Keratinocyte (primary cell): ENCODE data around the gene CKAP2L. TPM values are rescaled to one million over a fixed set of nuclear protein-coding genes. Genes with fewer than 3 reads are reported as not detected.
A peak's percentile ranks its signal among the peaks of the same experiment; 100 is the strongest.

Source experiments
- DNase-seq: peaks from one replicate; pipeline ENCODE4 v3.0.0-alpha.2; 2011; ENCODE audit warnings: low read depth, missing footprints, low spot score
- FAIRE-seq: peaks from 2 replicates; lab custom pipeline; 2011; peaks lifted over from hg19 to GRCh38; lab: Jason Lieb, UNC
- H2AFZ ChIP-seq: 2 replicates; pipeline ENCODE4 v1.6.0; 2012; ENCODE audit warnings: low read length, control low read depth, inconsistent platforms; ENCODE audit not compliant: control insufficient read depth
- H3K27ac ChIP-seq: 2 replicates; pipeline ENCODE4 v1.5.1; 2011; ENCODE audit warnings: low read length; ENCODE audit not compliant: control insufficient read depth, insufficient read depth
- H3K27me3 ChIP-seq: 3 replicates; pipeline ENCODE4 v1.6.0; 2011; ENCODE audit warnings: low read length; ENCODE audit not compliant: control insufficient read depth, insufficient read depth; ENCODE audit errors: extremely low read depth
- H3K36me3 ChIP-seq, 2 experiments: 2 replicates in 1 of 2; 3 replicates in 1 of 2; pipeline ENCODE4 v1.5.1; 2011; ENCODE audit warnings: low read length in 2 of 2, mild to moderate bottlenecking in 1 of 2; ENCODE audit not compliant: control insufficient read depth in 2 of 2, insufficient read depth in 2 of 2; ENCODE audit errors: extremely low read depth in 1 of 2
- H3K4me1 ChIP-seq: 3 replicates; pipeline ENCODE4 v1.5.1; 2011; ENCODE audit warnings: low read length; ENCODE audit not compliant: control insufficient read depth, insufficient read depth; ENCODE audit errors: extremely low read depth
- H3K4me2 ChIP-seq: 3 replicates; pipeline ENCODE4 v1.6.0; 2011; ENCODE audit warnings: low read depth, low read length; ENCODE audit not compliant: control insufficient read depth, insufficient read depth; ENCODE audit errors: extremely low read depth
- H3K4me3 ChIP-seq, 3 experiments: fragments of 200-600 bp in 1 of 3; sonication (generic) in 1 of 3; 2 replicates in 2 of 3; 3 replicates in 1 of 3; pipeline ENCODE4 v1.5.1; 2011 to 2016; ENCODE audit warnings: low read length in 3 of 3, mild to moderate bottlenecking in 3 of 3, control low read depth in 2 of 3, inconsistent platforms in 1 of 3, low read depth in 1 of 3, mixed read lengths in 1 of 3, mixed run types in 1 of 3, moderate library complexity in 1 of 3; ENCODE audit not compliant: control insufficient read depth in 2 of 3, insufficient read depth in 2 of 3; ENCODE audit errors: extremely low read depth in 1 of 3
- H3K79me2 ChIP-seq: 2 replicates; pipeline ENCODE4 v1.6.0; 2012; ENCODE audit warnings: low read length; ENCODE audit not compliant: control insufficient read depth, insufficient read depth
- H3K9ac ChIP-seq: 3 replicates; pipeline ENCODE4 v1.6.0; 2011; ENCODE audit warnings: low read length; ENCODE audit not compliant: control insufficient read depth, insufficient read depth; ENCODE audit errors: extremely low read depth
- H3K9me1 ChIP-seq: 3 replicates; pipeline ENCODE4 v1.6.0; 2011; ENCODE audit warnings: low read length; ENCODE audit not compliant: control insufficient read depth, insufficient read depth; ENCODE audit errors: extremely low read depth
- H3K9me3 ChIP-seq: 2 replicates; pipeline ENCODE4 v1.5.1; 2012; ENCODE audit warnings: low read depth, low read length; ENCODE audit not compliant: control insufficient read depth
- H4K20me1 ChIP-seq: 3 replicates; pipeline ENCODE4 v1.6.0; 2011; ENCODE audit warnings: low read length; ENCODE audit not compliant: control insufficient read depth, insufficient read depth; ENCODE audit errors: extremely low read depth
- CTCF ChIP-seq, 3 experiments: IDR thresholded peaks in 1 of 3; conservative IDR thresholded peaks in 1 of 3; optimal IDR thresholded peaks in 1 of 3; 2 replicates in 2 of 3; 3 replicates in 1 of 3; pipeline versions ENCODE3 to v1.5.1; 2011; ENCODE audit warnings: low read length in 3 of 3, mild to moderate bottlenecking in 3 of 3, moderate library complexity in 2 of 3, control low read depth in 1 of 3, inconsistent platforms in 1 of 3; ENCODE audit not compliant: insufficient read depth in 2 of 3; ENCODE audit errors: extremely low read depth in 1 of 3
- EZH2 ChIP-seq: IDR thresholded peaks from one replicate; pipeline ENCODE4 v1.6.1; 2012; ENCODE audit warnings: inconsistent platforms, mild to moderate bottlenecking, low read length, moderate library complexity
- dilution Hi-C: fragments of 300-500 bp; cut with MboI; formaldehyde crosslinking; loops from one replicate; pipeline ENCODE4 v1.7.0; 2020; ENCODE audit warnings: low sequenced_read_pairs; ENCODE audit not compliant: extremely low pct_ligation_motif_present
- polyA plus RNA-seq, 5 experiments: library from polyadenylated mRNA; depleted of rRNA in 3 of 5; stranded (reverse) in 3 of 5; stranded (forward) in 1 of 5; unstranded in 1 of 5; fragments of >200 nt; gene quantifications; 1 replicate in 1 of 5; 2 replicates in 3 of 5; 3 replicates in 1 of 5; pipeline versions ENCODE4 v1.2.1 to v1.2.3, GENCODE V29; 2011 to 2012; ENCODE audit warnings: missing spikeins in 2 of 5, low read depth in 1 of 5, low replicate concordance in 1 of 5

CKAP2L gene
- polyA plus RNA-seq, 1 donor (not counting 4 experiments of a cell fraction or from before 2014, with no cell fraction given) = 10.9 TPM

DNA sequence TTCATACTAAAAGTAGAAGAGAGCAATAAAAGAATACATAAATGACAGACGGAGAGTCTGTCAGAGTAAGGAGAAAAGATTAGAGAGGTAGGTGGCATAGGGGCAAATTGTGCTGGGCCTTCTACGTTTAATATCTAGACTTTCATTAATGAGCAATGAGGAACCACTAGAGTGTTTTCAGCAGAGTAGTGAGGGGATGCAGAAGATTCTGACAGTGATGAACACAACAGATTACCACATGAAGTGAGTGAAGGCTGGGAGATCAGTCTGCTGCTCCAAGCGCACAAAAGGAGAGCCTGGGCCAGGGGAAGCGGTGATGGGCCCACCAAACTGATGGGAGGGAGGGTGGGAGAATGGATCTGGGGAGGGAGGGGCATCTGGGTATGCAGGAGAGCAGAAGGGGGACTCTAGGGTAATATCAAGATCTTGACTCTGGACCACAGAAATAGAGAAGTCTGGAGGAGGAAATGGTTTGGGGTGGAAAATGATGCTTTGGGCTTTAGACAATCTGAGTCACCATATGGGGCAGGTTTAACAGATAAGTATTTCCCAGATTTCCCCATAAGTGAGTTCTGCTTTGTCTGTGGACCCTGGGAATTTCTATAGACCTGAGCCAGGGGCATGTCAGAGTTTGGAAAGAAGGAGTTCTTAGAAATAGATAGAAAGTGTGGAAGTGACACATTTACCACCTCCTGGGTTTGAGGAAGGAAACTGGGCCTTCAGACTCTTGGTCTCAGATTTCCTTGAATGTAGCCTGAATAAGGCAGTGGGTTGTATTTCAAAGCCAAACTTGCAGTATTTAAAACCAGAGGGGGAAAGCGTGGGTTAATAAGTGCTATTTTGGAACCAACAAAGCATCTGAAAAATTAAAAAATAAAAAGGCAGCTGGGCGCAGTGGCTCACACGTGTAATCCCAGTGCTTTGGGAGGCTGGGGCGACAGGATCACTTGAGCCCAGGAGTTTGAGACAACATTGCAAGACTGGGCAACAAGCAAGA is 34.9 kb upstream of the CKAP2L start:
- H3K9me3 ChIP-seq = no peaks in the 10 kb centered on the region
- no peak overlapping the region for H2AFZ ChIP-seq
- H3K27ac ChIP-seq = peak overlapping the region; percentile 29
- no peaks in the 10 kb centered on the region for H3K9me1 ChIP-seq
- H3K4me3 ChIP-seq = no peak overlapping the region
- H3K27me3 ChIP-seq = no peaks in the 10 kb centered on the region
- TF ChIP-seq EZH2 = no peak
- no peak for TF ChIP-seq CTCF (optimal IDR thresholded peaks at IDR 0.05 in 1 of 3, IDR thresholded peaks at IDR 0.05 in 1 of 3, conservative IDR thresholded peaks at IDR 0.05 in 1 of 3; ENCODE audit: extremely low read depth in 1 of 3, insufficient read depth in 2 of 3, low read length in 3 of 3)
- no peaks in the 10 kb centered on the region for H3K36me3 ChIP-seq
- no peaks in the 10 kb centered on the region for H4K20me1 ChIP-seq
- FAIRE-seq (no peak), DNase-seq (no peak)
- peaks cover 41% of the 10 kb centered on the region for H3K4me1 ChIP-seq
- H3K79me2 ChIP-seq = no peaks in the 10 kb centered on the region
- dilution Hi-C loops = no loop called here
- no peak overlapping the region for H3K4me2 ChIP-seq
- H3K9ac ChIP-seq = no peak overlapping the region

DNA sequence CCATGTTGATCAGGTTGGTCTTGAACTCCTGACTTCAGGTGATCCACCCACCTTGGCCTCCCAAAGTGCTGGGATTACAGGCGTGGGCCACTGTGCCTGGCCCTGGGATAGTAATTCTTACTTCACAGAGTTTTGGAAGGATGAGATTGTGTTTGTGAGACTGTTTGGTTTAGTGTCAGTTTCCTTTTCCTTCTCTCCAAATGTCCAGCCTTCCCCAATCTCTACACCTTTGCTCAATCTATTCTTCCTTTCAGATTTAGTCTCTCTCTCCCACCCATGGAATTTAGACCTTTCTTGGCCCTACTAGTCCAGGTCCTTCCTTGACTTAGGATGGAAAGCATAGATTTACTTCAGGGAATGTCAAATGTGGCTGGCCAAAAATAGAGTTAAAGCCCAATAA is 32.1 kb upstream of the CKAP2L start:
- H3K79me2 ChIP-seq = no peaks in the 10 kb centered on the region
- H3K9ac ChIP-seq = no peak overlapping the region
- H3K36me3 ChIP-seq = no peaks in the 10 kb centered on the region
- H3K4me1 ChIP-seq = peaks cover 42% of the 10 kb centered on the region
- H3K4me2 ChIP-seq = no peak overlapping the region
- H2AFZ ChIP-seq = no peak overlapping the region
- DNase-seq (no peak), FAIRE-seq (no peak)
- H3K27ac ChIP-seq = peak overlapping the region; percentile 97
- H3K27me3 ChIP-seq = no peaks in the 10 kb centered on the region
- H4K20me1 ChIP-seq = no peaks in the 10 kb centered on the region
- TF ChIP-seq CTCF (optimal IDR thresholded peaks at IDR 0.05 in 1 of 3, IDR thresholded peaks at IDR 0.05 in 1 of 3, conservative IDR thresholded peaks at IDR 0.05 in 1 of 3; ENCODE audit: extremely low read depth in 1 of 3, insufficient read depth in 2 of 3, low read length in 3 of 3) (no peak), EZH2 (no peak)
- H3K4me3 ChIP-seq = no peak overlapping the region
- H3K9me1 ChIP-seq = no peaks in the 10 kb centered on the region
- dilution Hi-C loops = no loop called here
- no peaks in the 10 kb centered on the region for H3K9me3 ChIP-seq
